Fibroblast of peridontal ligament (primary cell): Measurements from ENCODE around the gene IGFL2.
"Not testable (repeated sequence)": the region's sequence is repeated elsewhere in the genome, so short reads cannot be mapped to it uniquely, and the experiment has no call there.

Source experiments
- DNase-seq: peaks from one replicate; pipeline ENCODE4 v3.0.0-alpha.2; 2010; ENCODE audit errors: extremely low read depth

The IGFL2 gene

DNA sequence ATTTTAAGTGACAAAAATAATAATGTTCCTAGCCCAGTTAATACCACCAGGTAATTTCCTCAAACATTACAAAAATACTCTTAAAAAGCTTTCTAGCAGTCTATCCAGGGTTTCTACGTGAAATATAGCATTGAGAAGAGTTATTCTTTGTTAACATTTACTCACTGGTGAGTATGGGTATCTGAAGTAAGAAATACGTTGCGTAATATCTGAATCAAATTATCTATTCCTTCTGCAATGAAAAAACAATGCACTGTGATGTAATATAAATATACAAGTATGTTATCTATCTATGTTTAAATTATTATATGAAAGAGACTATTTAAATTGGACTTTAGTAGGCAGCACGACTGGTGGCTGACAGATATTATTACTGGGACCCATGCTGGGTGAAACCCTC lies 5.7 kb upstream of the IGFL2 start:
- no peak for DNase-seq

- no peak for DNase-seq
Observed at GRCh38 chr19:46144756-46145155, 3.3 kb upstream of the IGFL2 start.

DNA sequence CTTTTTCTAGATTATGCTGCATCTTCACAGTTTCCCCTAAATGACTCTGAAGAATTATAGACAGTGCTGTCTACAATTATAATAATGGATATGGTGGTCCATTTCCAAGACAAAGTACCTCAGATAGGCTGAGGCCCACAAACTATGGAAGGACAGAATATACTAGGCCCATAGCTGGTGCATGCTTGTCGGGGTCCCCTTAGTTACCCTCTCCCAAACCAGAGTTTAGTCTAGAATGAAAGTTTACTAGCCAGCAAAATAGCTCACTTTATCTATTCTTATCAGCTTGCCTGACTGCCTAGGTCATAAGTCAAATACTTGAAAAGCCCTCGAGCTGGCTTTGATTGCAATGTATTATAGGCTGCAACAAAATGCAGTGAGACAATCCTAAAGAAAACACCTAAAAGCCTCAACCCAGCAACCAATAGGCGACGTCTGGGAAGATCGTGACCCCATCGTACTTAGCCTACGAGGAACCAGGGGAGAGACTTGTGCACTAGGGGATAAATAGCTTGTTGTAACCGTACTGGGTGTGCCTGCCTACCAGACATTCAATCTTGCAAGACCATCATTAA lies 785 bp upstream of the IGFL2 start:
- DNase-seq: no peak

DNA sequence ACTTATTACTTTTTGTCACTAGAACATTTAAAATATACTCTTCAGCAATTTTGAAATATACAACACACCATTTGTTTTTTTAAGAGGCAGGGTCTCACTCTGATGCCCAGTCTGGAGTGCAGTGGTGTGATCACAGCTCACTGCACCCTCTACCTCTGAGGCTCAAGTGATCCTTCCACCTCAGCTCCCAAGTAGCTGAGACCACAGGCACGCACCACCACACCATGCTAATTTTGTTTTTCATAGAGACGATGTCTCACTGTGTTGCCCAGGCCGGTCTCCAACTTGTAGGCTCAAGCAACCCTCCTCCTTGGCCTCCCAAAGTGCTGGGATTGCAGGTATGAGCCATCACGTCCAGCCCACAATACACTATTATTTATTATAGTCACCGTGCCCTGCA lies 2.6 kb downstream of the IGFL2 start:
- no peak for DNase-seq

GRCh38 chr19:46155237-46155636 lies 7.2 kb downstream of the IGFL2 start:
- DNase-seq: peak; percentile 8

DNA sequence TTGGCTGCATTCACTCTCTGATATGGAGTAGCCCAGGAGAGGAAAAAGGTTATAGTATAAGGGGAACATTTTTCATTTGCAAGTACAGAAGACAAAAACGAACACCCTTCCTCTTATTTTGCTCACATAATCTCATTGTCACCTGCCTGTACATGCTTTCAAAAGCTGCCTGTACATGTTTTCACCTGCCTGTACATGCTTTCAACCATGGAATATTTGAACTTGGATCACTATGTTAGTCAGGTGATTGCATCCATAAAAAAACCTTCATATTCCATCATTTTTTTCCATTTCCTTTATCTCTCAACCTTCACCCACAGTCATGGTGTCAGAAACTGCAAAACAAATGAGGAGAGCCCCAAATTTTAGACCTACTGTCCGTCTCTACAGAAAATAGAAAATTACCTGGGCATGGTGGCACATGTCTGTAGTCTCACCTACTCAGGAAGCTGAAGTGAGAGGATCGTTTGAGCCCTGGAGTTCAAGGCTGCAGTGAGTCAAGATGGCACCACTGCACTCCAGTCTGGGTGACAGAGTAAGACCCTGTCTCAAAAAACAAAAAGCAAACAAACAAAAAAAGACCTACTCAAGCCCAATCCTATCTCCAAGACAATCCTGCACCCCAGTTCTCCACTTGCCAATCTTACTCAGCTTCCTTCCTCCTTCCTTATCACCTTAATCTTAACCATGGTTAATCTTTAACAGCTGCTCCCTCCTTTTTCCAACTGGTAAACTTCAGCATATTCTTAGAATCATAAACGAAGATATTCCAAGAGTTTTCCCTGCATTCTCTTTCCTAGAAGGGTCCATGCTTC lies 11.6 kb downstream of the IGFL2 start:
- no peak for DNase-seq

DNA sequence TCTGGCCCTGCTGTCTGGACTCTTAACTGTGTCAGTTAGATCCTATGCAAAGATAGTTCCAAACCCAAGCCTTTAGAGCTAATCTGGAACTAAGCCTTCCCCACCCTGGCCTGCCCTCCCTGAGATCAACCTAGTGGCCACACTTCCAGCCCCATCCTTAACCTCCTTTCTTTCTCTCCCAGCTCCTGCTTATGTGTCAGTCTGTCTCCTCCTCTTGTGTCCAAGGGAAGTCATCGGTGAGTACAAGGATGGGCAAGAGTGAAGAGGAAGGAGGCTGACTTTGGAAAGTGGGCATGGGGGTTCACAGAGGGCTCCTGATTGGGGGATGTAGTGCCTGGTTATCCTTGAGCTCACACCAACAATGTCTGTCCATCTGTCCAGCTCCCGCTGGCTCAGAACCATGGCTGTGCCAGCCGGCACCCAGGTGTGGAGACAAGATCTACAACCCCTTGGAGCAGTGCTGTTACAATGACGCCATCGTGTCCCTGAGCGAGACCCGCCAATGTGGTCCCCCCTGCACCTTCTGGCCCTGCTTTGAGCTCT lies 12.3 kb downstream of the IGFL2 start:
- no peak for DNase-seq

DNA sequence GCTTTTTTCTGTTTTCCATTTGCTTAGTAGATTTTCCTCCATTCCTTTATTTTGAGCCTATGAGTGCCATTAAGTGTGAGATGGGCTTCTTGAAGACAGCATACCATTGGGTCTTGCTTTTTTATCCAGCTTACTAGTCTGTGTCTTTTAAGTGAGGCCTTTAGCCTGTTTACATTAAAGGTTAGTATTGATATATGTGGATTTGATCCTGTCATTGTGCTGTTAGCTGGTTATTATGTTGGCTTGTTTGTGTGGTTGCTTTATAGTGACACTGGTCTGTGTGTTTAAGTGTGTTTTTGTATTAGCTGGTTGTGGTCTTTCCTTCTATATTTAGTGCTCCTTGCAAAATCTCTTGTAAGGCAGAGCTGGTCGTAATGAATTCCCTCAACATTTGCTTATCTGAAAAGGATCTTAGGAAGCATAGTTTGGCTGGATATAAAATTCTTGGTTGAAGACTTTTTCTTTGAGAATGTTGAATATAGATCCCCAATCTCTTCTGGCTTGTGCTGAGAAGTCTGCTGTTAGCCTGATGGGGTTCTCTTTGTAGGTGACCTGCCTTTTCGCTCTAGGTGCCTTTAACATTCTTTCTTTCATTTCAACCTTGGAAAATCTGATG lies 13.7 kb downstream of the IGFL2 start:
- DNase-seq: not testable (repeated sequence)

DNA sequence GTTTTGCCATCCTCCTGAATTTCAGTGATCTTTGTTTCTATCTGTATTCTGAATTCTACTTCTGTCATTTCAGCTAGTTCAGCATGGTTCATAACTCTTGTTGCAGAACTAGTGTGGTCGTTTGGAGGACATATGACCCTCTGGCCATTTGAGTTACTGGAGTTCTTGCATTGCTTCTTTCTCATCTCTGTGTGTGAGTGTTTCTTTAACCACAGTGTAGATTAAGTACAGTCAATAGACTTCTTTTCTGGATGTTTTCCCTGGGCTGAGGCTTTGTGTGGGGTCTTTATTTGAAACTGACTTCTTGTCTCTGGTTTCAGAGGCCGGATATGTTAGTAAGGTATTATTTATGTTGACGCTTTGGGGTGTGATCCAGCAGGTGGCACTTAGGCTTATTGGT lies 14.7 kb downstream of the IGFL2 start:
- no peak for DNase-seq

- no peak for DNase-seq
Observed at GRCh38 chr19:46173886-46174480, 25.9 kb downstream of the IGFL2 start.

- DNase-seq: no peak
Observed at GRCh38 chr19:46176116-46176860, 28.2 kb downstream of the IGFL2 start.

DNA sequence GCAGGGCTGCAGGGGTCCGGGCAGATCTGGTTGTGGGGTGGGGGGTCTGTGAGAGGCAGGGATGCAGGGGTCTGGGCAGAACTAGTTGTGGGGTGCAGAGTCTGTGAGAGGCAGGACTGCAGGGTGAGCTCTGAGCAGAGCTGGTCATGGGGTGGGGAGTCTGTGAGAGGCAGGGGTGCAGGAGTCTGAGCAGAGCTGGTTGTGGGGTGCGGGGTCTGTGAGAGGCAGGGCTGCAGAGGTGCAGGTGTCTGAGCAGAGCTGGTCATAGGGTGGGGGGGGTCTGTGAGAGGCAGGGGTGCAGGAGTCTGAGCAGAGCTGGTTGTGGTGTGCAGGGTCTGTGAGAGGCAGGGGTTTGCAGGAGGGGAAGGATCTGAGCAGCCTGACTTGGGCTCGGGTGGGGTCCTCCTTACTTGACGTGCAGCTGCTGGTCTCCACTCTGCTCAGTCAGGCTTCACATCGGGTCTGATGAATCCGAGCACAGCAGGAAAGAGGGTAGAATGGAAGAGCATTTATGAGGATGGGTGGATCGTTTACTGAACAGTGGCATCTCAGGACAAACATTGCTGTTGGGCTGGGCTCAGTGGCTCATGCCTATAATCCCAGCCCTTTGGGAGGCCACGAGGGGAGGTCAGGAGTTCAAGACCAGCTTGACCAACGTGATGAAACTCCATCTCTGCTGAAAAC lies 31.2 kb downstream of the IGFL2 start:
- DNase-seq: no peak

GRCh38 chr19:46180701-46181387 lies 32.8 kb downstream of the IGFL2 start:
- DNase-seq: peak; percentile 15

- no peak for DNase-seq
Observed at GRCh38 chr19:46181388-46181779, 33.3 kb downstream of the IGFL2 start.

GRCh38 chr19:46182476-46182875 lies 34.4 kb downstream of the IGFL2 start:
- no peak for DNase-seq

DNA sequence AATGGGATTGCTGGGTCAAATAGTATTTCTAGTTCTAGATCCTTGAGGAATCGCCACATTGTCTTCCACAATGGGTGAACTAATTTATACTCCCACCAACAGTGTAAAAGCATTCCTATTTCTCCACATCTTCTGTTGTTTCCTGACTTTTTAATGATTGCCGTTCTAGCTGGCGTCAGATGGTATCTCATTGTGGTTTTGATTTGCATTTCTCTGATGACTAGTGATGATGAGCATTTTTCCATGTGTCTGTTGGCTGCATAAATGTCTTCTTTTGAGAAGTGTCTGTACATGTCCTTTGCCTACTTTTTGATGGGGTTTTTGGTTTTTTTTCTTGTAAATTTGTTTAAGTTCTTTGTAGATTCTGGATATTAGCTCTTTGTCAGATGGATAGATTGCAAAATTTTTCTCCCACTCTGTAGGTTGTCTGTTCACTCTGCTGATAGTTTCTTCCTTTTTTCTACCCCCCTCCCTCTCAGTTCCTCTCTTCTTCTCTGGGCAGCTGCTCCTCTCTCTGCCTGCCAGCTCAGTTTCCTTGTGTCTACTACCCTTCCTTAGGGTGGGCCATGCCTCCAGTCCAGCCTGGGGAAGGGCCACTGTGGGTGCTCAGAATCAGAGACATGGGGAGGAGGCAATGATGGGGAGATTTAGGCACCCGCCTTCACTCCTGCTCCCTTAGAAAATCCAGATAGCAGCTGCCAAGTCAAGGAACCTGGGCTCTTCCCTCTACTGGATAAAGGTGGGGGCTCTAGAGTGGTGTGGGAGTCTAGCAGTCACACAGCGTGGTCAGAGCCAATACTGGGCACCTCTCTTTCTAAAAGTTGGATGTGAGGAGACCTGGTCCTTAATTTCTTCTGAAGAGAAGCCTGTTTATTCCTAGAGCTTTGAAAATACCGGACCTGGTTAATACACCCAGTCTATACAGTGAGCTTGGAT lies 37.0 kb downstream of the IGFL2 start:
- peak; percentile 5 for DNase-seq

DNA sequence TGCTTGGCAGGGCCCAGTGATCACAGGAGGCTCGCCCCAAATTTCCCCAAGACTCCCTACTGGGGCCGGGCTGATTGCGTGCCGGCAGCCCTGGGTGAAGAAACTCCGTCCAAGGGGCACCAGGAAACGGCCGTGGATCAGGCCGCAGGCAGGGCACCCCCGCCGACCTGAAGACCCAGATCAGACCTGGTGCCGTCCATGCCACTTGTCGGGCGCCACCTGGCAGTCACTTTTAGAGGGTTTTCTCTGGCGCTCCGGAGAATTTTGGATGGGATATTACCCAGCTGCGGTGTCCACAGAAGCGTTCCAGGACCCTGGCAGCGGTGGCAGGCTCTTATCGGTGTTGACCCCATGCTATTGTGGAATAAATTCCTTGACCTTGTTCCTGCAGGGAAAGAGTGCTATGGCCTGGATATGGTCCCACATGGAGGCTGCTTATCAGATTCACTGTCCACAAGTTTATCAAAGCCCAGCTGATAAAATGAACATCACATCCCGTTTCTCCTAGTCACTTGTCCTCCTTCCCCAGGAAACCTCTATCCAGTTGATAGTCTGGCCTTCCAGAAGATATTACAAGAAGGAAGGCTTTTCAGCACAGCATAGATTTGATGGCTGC lies 38.2 kb downstream of the IGFL2 start:
- no peak for DNase-seq

DNA sequence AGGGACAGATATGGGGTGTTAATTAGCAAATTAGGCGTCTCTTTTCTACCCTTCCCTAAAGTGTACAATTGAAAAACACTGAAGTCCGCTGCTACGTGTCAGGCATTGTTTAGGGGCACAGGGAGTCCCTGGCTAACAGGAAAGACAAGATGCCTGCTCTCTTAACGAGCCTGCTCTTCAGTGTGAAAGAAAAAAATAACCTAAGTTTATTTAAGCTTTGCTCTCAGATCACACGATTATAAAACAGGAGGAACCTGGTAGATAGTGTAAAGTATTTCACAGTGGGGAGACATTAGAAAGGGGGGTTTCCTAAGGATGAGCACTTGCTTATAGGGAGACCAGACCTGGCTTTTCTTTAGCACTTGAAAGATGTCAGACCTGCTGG lies 38.7 kb downstream of the IGFL2 start:
- DNase-seq: no peak
